IPS-18c (cell line): ENCODE results near the gene COMMD1.
"Not testable (repeated sequence)": the region's sequence is repeated elsewhere in the genome, so short reads cannot be mapped to it uniquely, and the experiment has no call there.

Source experiments
- H3K4me3 ChIP-seq: 2 replicates; pipeline ENCODE4 v1.7.0; 2013; ENCODE audit warnings: low read depth, mild to moderate bottlenecking, low read length, moderate library complexity; ENCODE audit not compliant: insufficient read depth
- H3K9me3 ChIP-seq: one replicate; pipeline ENCODE4 v1.6.1; 2013; ENCODE audit warnings: mild to moderate bottlenecking, low read length, moderate library complexity; ENCODE audit not compliant: control insufficient read depth, insufficient read depth

COMMD1 gene

DNA sequence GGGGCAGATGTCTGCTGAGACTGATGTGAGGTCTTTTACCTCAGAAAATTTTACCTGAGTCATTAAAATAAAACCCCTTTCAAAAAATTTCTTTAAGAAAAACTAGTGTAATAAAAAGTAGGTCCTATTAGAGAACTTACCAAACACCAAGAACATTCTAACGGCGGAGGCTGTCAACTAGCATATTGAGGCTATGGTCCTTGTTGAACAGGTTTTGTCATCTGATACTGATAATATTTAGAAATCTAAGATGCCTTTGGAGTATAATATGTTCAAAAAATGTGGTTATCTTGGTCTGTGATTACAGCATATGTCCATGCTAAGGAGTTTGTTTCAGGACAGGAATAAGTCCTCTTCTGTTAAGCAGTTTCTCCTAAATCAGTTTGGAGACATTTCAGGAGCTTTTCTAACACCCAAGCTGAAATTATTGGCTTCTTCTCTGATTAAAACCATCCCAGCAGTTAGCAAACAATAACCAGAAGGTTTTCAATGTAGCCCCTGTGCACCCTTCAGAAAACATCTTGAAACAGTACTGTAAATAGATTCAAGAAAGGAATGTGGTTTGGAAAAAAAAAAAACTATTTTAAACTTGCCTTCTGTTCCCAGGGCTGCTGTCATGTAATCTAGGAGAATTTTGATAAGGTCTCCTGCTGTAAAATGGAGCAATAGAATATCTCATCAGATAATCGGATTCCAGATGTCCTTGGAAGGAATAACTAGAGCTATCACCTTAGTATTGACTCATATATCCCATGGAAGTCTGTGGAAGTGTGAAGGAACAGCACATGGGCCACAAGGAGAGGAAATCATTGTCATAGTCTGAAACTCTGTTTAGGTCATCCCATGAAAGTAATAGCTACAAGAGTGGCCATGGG lies 231.7 kb downstream of the COMMD1 start:
- Histone ChIP-seq H3K9me3 (no peaks in the 10 kb centered on the region), H3K4me3 (no peak overlapping the region)

DNA sequence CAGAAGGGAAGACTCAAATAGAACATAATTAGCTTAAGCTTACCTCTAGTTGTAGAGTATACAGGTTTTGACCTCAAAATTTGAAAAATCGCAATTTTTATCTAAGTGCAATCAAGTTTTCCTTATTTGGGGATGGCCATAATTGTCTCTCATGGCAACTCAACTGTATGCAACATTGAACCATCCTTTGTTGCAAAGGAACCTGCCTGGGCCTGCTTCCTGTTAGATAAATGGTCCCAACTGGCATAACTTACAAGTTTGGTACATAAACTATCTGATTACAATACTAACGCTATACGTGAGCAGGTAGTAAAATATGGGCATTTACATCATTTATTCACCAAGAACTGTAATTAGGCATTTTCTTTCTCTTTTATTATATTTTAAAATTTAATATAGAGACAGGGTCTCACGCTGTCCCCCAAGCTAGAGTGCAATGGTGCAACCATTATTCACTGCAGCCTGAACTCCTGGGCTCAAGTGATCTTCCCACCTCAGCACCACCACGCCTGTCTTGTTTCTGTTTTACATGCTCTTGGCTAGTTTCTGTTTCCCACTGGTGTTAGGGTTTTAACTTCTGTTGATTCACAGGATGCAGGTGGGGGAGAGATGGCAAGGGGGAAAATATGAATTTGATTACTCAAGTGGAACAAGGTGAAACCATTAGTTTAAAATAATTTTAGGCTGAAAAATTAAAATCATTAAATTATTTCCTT lies 235.1 kb downstream of the COMMD1 start:
- H3K4me3 ChIP-seq: no peak overlapping the region
- H3K9me3 ChIP-seq: no peaks in the 10 kb centered on the region

DNA sequence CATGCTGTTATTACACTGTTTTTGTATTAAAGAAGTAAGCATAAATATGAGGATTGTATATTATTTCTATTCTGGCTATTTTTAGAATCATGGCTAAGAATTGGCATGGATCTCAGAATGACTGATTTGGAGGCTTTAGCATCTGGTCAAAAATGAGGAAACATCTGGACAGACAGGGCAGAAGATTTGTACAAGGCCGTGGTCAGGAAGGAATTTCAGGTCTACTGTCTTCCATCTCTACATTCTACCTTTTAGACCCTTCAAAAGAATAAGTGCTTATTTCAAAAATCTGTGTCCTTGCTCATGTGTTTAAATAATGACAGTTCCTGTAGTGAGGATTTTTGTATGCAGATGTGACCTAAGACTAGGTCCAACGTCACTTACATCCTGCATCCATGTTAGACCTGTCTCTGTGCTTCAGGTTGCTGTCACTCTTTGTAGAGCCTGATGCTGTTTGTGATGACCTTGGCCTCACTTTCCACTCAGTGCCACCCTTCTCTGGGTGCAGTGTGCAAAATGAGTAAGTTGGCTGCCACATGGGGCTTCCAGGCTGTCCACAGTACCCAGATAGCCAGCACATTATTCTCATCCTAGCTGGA lies 235.8 kb downstream of the COMMD1 start:
- H3K9me3 ChIP-seq: no peaks in the 10 kb centered on the region
- H3K4me3 ChIP-seq: no peak overlapping the region

DNA sequence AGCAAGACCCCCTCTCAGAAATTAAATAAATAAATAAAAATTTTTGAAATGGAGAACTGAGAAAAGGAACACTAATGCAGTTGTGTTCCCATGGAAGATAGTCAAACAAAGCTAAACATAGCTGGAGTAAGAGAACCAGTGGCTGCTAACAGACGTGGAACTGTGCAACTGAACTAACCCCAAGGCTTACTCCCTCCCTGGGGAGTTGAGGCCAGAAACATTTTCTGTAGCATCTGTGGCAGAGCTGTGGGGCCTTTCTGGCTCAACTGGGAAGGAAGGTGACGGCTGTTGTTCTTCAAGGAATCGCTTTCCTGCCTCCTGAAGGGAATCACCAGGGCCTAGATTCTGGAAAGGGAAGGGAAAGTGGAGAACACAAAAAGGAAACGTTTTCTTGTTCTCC lies 236.6 kb downstream of the COMMD1 start:
- Histone ChIP-seq H3K9me3 (no peaks in the 10 kb centered on the region), H3K4me3 (no peak overlapping the region)

DNA sequence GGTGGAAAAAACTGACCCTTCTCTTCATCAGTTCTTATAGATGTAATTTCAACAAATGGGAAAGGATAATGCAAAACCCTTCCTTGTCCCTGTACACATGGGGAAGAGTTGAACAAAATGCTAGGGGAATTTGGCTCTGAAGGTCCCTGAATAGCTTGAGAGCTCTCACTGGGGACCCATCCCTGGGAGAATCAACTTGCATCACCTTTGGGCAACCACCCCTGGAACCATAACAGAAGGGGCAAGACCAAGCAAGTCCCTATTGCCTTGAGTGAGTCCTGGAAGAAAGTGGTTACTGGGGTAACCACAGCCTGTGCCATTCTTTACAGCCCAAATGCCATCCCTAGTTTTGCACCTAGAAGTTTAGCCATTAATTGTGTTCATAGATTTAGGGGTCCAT lies 238.2 kb downstream of the COMMD1 start:
- no peaks in the 10 kb centered on the region for H3K9me3 ChIP-seq
- no peak overlapping the region for H3K4me3 ChIP-seq

DNA sequence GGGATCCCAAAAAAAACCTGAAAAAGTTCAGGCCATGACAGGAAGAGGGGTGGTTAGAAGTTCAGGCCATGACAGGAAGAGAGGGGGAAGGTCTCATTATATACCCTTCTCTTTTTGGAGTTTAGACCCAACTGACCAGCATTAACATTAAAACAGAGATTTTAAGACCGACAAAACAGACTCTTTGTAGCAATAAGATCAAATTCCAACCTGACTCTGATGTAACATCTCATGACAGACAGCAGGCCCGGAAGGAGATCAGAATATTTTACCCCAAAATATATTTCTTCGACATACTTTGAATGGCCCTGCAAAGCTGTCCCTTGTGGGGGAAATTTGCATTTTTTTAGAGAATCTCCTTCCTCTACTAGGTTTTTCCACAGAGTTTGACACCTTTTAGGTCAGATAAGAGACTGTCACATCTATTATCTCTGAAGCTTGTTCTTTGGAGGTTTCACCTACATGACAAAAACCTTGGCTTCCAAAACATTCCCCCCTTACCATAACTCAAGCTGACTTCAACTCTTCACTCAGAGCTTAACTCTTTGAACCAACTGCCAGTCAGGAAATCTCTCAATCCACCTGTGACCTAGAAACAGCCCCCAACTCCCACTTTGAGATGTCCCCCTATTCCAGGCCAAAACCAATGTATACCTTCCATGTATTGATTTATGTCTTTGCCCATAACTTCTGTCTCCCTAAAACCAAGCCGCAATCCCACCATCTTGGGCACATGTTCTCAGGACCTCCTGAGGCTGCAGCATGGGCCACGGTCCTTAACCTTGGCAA lies 239.4 kb downstream of the COMMD1 start:
- Histone ChIP-seq H3K4me3 (no peak overlapping the region; the same call in 1 of the 2 replicates), H3K9me3 (no peaks in the 10 kb centered on the region)

DNA sequence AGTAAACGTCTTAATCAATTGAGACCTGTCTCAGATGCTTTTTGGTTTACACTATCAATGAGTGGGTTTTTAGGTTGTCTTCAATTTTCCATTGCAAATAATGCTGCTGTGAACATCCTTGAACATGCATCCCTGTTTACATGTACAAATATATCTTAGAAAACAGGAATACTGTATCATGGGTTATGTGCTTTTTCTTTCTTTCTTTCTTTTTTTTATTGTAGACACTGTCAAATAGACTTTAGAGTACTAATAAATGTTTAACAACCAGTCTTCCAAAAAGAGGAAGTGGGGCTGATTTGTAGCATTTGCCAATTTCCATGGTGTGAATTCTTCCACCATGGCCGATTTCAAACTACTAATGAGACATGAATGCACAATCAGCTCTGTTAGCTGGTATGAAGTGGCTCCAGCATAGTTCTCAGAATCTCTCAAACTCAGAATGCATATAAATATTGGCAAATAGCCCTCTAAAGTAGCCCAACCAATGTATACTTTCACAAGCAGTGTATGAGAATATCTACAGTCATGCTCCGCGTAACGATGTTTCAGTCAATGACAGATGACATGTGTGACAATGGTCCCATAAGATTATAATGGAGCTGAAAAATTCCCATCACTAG lies 240.1 kb downstream of the COMMD1 start:
- no peak overlapping the region; the same call in 1 of the 2 replicates for H3K4me3 ChIP-seq
- H3K9me3 ChIP-seq: no peaks in the 10 kb centered on the region

DNA sequence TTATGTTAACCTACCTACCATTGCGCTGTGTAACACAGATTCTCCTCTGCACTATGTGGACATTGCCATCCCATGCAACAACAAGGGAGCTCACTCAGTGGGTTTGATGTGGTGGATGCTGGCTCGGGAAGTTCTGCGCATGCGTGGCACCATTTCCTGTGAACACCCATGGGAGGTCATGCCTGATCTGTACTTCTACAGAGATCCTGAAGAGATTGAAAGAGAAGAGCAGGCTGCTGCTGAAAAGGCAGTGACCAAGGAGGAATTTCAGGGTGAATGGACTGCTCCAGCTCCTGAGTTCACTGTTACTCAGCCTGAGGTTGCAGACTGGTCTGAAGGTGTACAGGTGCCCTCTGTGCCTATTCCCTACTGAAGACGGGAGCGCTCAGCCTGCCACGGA lies 241.3 kb downstream of the COMMD1 start:
- not testable (repeated sequence) for H3K9me3 ChIP-seq, H3K4me3 ChIP-seq

DNA sequence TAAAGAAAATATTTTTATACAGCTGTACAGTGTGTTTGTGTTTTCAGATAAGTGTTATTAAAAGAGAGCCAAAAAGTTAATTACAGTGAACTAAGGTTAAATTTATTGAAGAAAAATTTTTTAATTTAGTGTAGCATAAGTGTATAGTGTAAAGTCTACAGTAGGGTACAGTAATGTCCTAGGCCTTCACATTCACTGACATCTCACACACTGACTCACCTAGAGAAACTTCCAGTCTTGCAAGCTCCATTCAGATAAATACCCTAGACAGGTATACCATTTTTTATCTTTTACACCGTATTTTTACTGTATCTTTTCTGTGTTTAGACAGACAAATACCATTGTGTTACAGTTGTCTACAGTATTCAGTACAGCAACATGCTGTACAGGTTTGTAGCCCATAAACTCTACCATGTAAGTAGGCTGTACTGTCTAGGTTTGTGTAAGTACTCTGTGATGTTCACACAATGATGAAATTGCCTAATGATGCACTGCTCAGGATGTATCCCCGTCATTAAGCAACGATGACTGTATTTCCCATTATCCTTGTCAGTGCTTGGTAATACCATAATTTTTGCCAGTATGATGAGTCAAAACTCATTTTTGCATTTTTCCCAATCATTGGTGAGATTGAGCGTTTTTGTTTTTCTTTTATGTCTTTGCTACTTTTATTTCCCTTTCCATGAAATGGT lies 242.3 kb downstream of the COMMD1 start:
- no peak overlapping the region for H3K4me3 ChIP-seq
- H3K9me3 ChIP-seq: no peaks in the 10 kb centered on the region

DNA sequence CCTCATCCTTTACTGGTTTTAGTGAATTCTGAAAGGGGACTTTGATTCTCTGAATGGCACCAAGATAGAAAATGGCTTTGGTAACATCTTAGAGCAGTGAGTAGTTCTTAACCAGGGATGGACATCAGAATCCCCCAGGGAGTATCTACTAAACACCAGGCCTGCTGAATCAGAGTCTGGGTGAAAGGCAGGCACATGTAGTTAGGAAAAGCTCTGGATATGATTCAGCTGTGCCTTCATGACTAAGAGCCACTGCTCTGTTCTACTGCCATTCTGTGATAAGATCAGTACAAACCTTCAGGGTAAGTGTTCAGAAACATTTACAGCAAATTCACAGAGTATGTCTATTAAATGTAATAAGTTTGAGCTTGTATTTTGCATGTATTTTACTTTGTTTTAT lies 244.2 kb downstream of the COMMD1 start:
- H3K4me3 ChIP-seq: no peak overlapping the region
- H3K9me3 ChIP-seq: no peaks in the 10 kb centered on the region

DNA sequence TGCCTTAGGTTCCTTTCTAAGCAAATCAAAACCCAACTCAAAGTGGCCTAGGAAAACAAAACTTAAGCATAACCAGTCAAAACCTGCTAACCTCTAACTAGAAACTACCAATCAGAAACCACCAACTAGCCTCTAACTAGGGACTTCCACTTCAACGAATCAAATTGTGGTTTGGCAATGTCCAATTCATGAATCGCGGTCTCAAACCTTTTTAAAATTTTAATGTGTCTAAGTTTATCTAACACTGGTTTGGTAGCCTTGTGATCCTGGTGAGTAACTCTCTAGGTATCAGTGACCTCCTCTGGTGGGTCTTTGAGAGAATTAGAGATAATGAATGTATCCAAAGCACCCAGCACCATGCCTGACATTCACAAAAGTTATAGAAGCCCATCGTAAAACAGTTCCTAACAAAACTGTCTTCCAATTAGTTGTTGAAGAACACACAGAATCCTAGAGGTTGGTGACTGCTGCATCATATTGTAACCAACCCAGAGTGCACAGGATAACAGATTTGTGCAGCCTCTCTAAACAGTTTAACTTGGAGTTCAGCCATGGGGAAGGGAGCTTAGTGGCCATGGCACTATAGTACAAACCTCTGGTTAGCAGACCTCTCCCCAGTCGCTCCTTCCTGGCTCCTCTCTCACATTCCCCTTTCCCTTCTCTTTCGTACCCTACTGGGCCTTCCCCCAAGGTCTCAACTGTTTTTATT lies 245.3 kb downstream of the COMMD1 start:
- no peak overlapping the region for H3K4me3 ChIP-seq

DNA sequence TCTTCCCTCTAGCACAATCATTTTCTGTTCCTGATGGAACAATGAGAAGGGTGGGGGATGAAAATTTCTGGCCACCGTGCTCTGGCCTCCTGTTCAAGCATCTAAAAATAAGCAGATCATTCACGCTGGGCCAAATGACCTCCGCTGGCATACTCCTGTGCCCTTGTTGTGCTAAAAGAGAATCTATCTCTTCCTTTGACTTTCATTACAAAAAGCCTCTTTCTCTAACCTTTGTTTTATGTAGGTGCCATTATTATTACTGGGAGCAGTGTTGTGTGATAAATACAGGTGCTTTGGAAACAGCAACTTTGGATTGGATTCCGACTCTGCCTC lies 245.8 kb downstream of the COMMD1 start:
- Histone ChIP-seq H3K9me3 (no peaks in the 10 kb centered on the region), H3K4me3 (no peak overlapping the region)

More for the DNA sequence above, 245.3 kb downstream of the COMMD1 start:
- no peaks in the 10 kb centered on the region for H3K9me3 ChIP-seq

DNA sequence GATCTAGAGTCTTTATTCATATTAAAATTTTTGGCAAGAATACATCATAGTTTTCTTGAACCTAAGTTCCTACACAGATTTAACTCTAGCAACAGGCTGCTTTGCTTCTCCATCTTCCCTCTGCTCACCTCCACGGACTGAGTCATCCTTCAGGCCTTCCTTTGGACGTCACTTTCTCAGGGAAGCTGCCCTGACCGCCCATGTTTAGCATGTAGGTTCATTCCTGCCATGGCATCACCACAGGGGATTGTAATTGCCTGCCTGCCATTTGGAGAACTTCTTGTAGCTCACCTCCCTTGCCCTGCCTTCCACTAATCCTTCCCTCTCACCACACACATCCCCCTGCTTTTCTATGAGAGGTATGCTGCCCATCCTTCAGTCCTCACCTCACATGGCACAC lies 246.5 kb downstream of the COMMD1 start:
- H3K9me3 ChIP-seq: no peaks in the 10 kb centered on the region
- no peak overlapping the region for H3K4me3 ChIP-seq

DNA sequence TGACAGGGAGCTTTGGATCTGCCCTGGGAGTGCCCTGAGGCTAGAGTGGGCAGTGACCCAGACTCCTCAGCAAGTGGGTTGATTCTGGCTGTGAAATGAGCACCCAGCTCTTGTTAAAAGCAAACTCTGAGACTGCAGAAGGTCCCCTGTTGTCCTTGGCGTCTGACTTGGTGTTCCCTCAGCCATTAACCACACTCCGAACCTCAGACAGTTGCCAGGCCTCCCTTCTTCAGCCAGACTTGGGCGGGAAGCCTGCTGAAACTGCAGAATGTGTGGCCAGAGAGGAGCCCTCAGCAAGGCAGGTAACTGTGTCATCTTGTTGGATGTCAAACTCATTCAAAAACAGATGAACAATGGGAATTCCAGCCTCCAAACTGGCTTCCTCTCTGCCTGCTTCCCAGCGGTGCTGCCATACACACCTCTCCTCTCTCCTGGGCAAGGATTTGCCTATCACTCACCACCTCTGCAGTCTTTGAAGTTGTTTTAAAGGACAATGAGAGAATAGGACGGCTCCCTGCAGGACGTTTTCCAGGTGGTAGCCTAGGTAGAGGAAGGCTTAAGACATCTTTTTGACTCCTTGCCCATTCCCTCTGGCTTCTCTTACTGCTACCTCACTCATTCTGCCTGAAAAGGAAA lies 251.5 kb downstream of the COMMD1 start:
- no peak overlapping the region; the same call in 1 of the 2 replicates for H3K4me3 ChIP-seq
- H3K9me3 ChIP-seq: no peaks in the 10 kb centered on the region

DNA sequence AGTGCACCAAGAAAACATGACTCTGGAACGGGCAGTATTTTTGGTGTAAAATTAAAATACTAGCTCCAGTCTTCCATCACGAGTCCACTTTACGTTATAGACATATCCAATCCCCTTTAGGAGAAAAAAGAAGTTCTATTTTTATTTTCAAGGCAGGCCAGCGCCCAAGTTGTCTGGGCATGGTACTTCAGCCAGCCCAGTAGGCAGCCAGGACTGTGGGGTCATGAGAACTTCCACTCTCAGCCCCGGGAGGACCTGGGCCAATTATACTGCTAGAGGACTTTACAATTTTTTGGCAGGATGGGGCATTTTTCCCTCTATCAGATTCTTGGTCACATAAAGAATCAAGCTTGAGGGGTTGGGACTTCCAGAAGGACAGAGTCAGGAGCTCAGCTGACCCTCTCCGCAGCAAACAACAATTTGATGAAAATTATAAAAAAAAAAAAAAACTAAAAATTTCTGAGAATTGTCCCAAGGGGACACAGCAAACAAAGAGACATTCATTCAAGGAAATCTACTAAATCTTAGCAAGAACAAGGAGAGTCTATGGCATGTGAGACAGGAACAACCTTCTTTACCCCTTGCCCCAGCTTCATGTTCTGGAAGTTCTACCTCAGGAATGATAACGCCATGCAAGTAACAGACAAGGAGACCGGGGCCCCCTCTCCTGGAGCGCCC lies 253.1 kb downstream of the COMMD1 start:
- Histone ChIP-seq H3K9me3 (no peaks in the 10 kb centered on the region), H3K4me3 (no peak overlapping the region)
